BLaER1 treated with 17β-estradiol and CSF1 and Interleukin-3, amounts not matched to agents 10 nM and 100 nM (cell line): Measurements from ENCODE around the gene RNF2.

ENCODE experiments used
- H3K27ac ChIP-seq, 11 experiments: shearing (Covaris generic); formaldehyde crosslinking; 2 replicates each; pipeline ENCODE4 v1.8.1; 2022
- H3K27me3 ChIP-seq, 11 experiments: shearing (Covaris generic); formaldehyde crosslinking; 2 replicates each; pipeline ENCODE4 v1.8.1; 2022
- H3K36me3 ChIP-seq, 11 experiments: shearing (Covaris generic); formaldehyde crosslinking; 2 replicates each; pipeline ENCODE4 v1.8.1; 2022
- H3K4me1 ChIP-seq, 10 experiments: shearing (Covaris generic); formaldehyde crosslinking; 2 replicates each; pipeline ENCODE4 v1.8.1; 2022
- H3K4me2 ChIP-seq, 11 experiments: shearing (Covaris generic); formaldehyde crosslinking; 2 replicates each; pipeline ENCODE4 v1.8.1; 2022
- H3K4me3 ChIP-seq, 10 experiments: shearing (Covaris generic); formaldehyde crosslinking; 2 replicates each; pipeline ENCODE4 v1.8.1; 2022
- H3K9ac ChIP-seq, 11 experiments: shearing (Covaris generic); formaldehyde crosslinking; 2 replicates each; pipeline ENCODE4 v1.8.1; 2022
- H3K9me3 ChIP-seq, 11 experiments: shearing (Covaris generic); formaldehyde crosslinking; replicated peaks in 1 of 11; 2 replicates each; pipeline ENCODE4 v1.8.1; 2022
- H4K20me1 ChIP-seq, 11 experiments: shearing (Covaris generic); formaldehyde crosslinking; 2 replicates each; pipeline ENCODE4 v1.8.1; 2022
- Cebpa-rat ChIP-seq, 11 experiments: shearing (Covaris generic); IDR thresholded peaks; 2 replicates each; pipeline ENCODE4 v1.8.1; 2022

RNF2 gene

DNA sequence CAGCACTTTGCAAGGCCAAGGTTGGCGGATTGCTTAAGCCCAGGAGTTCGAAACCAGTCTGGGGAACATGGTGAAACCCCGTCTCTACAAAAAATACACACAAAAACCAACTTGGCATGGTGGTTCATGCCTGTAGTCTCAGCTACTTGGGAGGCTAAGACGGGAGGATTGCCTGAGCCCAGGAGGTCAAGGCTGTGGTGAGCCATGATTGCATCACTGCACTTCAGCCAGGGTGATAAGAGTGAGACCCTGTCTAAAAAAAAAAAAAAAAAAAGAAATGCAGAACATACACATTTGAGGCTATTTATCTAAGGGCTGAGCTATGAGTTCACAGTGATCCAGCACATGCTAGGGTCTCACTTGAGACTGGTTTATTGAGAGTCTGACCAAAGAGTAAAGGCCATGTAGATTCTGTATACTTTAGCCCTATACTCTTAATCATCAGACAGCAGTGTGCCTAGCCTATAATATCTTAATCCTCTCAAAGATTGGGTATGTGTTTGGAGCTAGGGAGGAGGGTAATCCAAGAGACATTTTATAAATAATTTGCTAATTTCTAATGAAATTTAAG lies 23.9 kb downstream of the RNF2 start:
- TF ChIP-seq Cebpa-rat (IDR thresholded peaks at IDR 0.05): no peak

DNA sequence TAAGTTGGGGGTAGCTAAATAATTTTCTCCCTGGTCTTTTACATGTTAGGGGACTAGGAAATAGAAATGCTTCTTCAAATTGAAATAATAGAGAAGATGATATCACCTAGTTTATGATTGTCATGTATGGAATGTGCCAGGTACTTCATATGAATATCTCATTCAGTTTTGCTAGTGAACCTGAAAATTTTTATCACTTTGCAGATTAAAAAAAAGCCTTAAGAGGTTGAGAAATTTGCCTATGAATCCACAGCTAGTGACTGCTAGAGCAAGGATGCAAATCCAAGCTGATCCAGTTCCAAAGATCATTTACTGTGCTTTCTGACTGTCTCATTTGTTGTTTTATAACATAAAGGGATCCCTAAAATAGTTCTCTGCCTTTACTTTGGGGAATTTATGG lies 24.7 kb downstream of the RNF2 start:
- Histone ChIP-seq H3K4me2 (no peak overlapping the region), H3K36me3 (peaks cover 19 to 70% (median 53%) of the 10 kb centered on the region in 11 experiments; a peak in 21 of 22 replicates), H3K27ac (no peak overlapping the region)

More for the DNA sequence above, 23.9 kb downstream of the RNF2 start:
- peaks cover 0 to 90% (median 43%) of the 10 kb centered on the region in 11 experiments; a peak in 12 of 22 replicates for H4K20me1 ChIP-seq
- H3K4me2 ChIP-seq: no peak overlapping the region
- H3K4me3 ChIP-seq: no peak overlapping the region
- no peak overlapping the region for H3K9ac ChIP-seq
- H3K27ac ChIP-seq: no peak overlapping the region
- peaks cover 30 to 66% (median 61%) of the 10 kb centered on the region in 11 experiments for H3K9me3 ChIP-seq
- peaks cover 0 to 15% (median 0%) of the 10 kb centered on the region in 10 experiments; a peak in 2 of 20 replicates for H3K4me1 ChIP-seq
- peaks cover 20 to 72% (median 54%) of the 10 kb centered on the region in 11 experiments; a peak in 21 of 22 replicates for H3K36me3 ChIP-seq
- no peaks in the 10 kb centered on the region for H3K27me3 ChIP-seq

DNA sequence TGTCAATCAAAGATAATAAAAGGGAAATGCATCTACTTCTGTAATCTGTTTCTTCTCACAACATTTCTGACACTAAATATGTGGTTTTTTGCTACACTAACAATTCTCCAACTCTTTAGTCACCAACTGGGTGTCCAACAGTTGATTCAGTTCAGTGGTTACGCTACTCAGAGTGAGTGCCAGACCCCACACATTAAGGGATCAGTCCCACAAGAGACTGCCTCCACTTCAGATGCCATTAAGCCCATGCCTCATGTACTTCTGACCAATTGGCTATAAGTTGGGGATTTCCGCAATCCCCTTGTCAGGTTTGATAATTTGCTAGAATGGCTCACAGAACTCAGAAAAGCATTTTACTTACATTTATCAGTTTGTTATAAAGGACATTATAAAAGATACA lies 28.4 kb downstream of the RNF2 start:
- H3K27ac ChIP-seq: no peak overlapping the region
- TF ChIP-seq Cebpa-rat (IDR thresholded peaks at IDR 0.05): no peak
- H3K27me3 ChIP-seq: no peaks in the 10 kb centered on the region
- H3K4me1 ChIP-seq: peaks cover 0 to 6% (median 0%) of the 10 kb centered on the region in 10 experiments; a peak in 2 of 20 replicates
- no peak overlapping the region for H3K4me3 ChIP-seq
- H4K20me1 ChIP-seq: peaks cover 0 to 96% (median 40%) of the 10 kb centered on the region in 11 experiments; a peak in 14 of 22 replicates
- H3K36me3 ChIP-seq: peaks cover 13 to 64% (median 38%) of the 10 kb centered on the region in 11 experiments; a peak in 20 of 22 replicates
- no peak overlapping the region for H3K4me2 ChIP-seq
- H3K9me3 ChIP-seq: peaks cover 23 to 73% (median 68%) of the 10 kb centered on the region in 11 experiments
- H3K9ac ChIP-seq: no peak overlapping the region

More for the DNA sequence above, 24.7 kb downstream of the RNF2 start:
- Histone ChIP-seq H3K9ac (no peak overlapping the region), H3K27me3 (no peaks in the 10 kb centered on the region), H3K9me3 (peaks cover 22 to 66% (median 60%) of the 10 kb centered on the region in 11 experiments), H4K20me1 (peaks cover 0 to 94% (median 48%) of the 10 kb centered on the region in 11 experiments; a peak in 13 of 22 replicates), H3K4me3 (no peak overlapping the region), H3K4me1 (peaks cover 0 to 15% (median 0%) of the 10 kb centered on the region in 10 experiments; a peak in 2 of 20 replicates)
- TF ChIP-seq Cebpa-rat (IDR thresholded peaks at IDR 0.05): no peak

DNA sequence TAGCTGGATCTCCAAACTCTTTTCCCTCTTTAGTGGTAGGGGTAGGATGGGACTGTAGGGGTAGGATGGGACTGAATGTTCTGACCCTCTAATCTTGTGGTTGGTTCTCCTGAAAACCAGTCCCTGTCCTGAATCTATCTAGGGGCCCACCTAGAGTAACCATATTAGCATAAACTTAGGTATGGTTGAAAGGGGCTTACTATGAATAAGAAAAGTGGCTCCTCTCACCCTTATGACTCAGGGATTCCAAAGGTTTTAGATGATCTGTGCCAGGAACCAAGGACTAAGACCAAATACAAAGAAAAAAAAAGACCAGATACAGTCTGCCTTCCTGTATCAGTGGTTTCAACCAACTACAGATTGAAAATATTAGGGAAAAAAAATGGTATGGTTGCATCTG lies 28.9 kb downstream of the RNF2 start:
- H3K9ac ChIP-seq: no peak overlapping the region
- TF ChIP-seq Cebpa-rat (IDR thresholded peaks at IDR 0.05): no peak
- no peak overlapping the region for H3K4me3 ChIP-seq
- peaks cover 0 to 97% (median 39%) of the 10 kb centered on the region in 11 experiments; a peak in 13 of 22 replicates for H4K20me1 ChIP-seq
- peaks cover 13 to 61% (median 35%) of the 10 kb centered on the region in 11 experiments; a peak in 20 of 22 replicates for H3K36me3 ChIP-seq
- no peak overlapping the region for H3K27ac ChIP-seq
- H3K4me1 ChIP-seq: peaks cover 0 to 6% (median 0%) of the 10 kb centered on the region in 10 experiments; a peak in 2 of 20 replicates
- no peaks in the 10 kb centered on the region for H3K27me3 ChIP-seq
- no peak overlapping the region for H3K4me2 ChIP-seq
- peaks cover 23 to 78% (median 69%) of the 10 kb centered on the region in 11 experiments for H3K9me3 ChIP-seq

DNA sequence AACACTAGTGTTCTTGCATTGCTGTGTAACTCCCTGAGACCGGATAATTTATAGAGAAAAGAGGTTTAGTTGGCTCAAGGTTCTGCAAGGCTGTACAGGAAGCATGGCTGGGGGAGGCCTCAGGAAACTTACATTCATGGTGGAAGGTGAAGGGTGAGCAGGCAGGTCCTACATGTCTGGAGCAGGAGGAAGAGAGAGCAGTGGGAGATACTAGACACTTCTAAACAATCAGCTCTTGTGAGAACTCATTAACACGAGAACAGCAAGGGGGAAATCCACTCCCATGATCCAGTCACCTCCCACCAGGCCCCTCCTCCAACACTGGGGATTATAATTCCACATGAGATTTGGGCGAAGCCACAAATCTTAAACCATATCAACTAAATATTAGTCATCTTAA lies 30.1 kb downstream of the RNF2 start:
- no peak overlapping the region for H3K9ac ChIP-seq
- peaks cover 0 to 6% (median 0%) of the 10 kb centered on the region in 10 experiments; a peak in 2 of 20 replicates for H3K4me1 ChIP-seq
- no peak for TF ChIP-seq Cebpa-rat (IDR thresholded peaks at IDR 0.05)
- H3K4me2 ChIP-seq: no peak overlapping the region
- peaks cover 0 to 99% (median 38%) of the 10 kb centered on the region in 11 experiments; a peak in 12 of 22 replicates for H4K20me1 ChIP-seq
- H3K27ac ChIP-seq: no peak overlapping the region
- H3K9me3 ChIP-seq: peaks cover 20 to 78% (median 62%) of the 10 kb centered on the region in 11 experiments
- no peak overlapping the region for H3K4me3 ChIP-seq
- no peaks in the 10 kb centered on the region for H3K27me3 ChIP-seq
- peaks cover 13 to 54% (median 31%) of the 10 kb centered on the region in 11 experiments; a peak in 20 of 22 replicates for H3K36me3 ChIP-seq

DNA sequence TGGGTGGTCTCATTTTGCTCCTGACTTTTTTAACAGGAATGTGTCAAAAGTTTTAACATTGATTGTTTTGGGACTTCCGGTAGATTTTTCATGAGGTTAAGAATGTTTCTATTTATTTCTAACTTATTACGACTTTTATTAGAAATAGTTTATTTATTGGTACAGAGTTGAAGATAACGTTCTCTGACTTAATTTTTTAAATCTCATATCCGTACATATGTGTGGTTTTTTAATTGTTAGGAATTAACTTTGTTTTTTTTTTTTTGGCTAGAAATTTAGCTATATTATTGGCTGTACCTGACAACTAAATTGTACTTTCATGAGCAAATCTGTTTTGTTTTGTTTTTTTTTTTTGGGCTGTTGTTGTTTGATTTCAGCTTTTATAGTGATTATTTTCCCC lies 32.0 kb downstream of the RNF2 start:
- H3K9ac ChIP-seq: no peak overlapping the region
- peaks cover 6 to 69% (median 51%) of the 10 kb centered on the region in 11 experiments; a peak in 20 of 22 replicates for H3K9me3 ChIP-seq
- H4K20me1 ChIP-seq: peaks cover 0 to 93% (median 31%) of the 10 kb centered on the region in 11 experiments; a peak in 11 of 22 replicates

DNA sequence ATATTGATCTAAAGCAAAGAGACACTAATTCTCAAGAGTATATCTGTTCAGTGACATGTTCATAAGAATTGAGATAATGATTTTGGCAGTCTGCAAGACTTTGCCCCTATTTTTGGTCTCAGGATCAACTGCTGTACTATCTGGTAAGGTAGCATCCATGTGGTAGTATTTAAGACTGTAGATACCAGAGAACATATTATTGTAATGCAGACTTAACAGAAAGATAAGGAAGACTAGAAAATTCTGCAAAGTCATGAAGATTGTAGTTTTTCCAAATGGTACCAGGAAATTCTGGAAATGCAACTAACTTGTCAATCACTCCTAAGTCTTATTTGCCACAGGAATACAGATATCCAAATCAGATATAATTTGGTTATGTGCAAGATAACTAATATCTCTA lies 35.1 kb downstream of the RNF2 start:
- Histone ChIP-seq H3K4me3 (no peak overlapping the region), H3K27me3 (no peaks in the 10 kb centered on the region)
- no peak for TF ChIP-seq Cebpa-rat (IDR thresholded peaks at IDR 0.05)

More for the DNA sequence above, 32.0 kb downstream of the RNF2 start:
- TF ChIP-seq Cebpa-rat (IDR thresholded peaks at IDR 0.05): no peak
- H3K27me3 ChIP-seq: no peaks in the 10 kb centered on the region
- no peak overlapping the region for H3K4me2 ChIP-seq
- no peak overlapping the region for H3K27ac ChIP-seq
- H3K4me3 ChIP-seq: no peak overlapping the region
- H3K4me1 ChIP-seq: no peaks in the 10 kb centered on the region; a peak in 2 of 20 replicates
- peaks cover 0 to 43% (median 17%) of the 10 kb centered on the region in 11 experiments; a peak in 17 of 22 replicates for H3K36me3 ChIP-seq

DNA sequence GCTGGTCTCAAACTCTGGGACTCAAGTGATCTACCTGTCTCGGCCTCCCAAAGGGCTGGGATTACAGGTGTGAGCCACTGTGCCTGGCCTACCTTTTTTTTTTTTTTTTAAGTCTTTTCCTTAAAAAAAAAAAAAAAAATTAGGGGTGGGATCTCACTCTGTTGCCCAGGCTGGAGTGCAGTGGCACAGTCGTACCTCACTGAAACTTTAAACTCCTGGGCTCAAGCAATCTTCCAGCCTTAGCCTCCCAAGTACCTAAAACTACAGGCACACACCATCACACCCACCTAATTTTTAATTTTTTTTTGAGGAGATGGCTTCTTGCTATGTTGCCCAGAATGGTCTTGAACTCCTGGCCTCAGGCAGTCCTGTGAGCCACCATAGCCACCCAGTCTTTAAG lies 38.5 kb downstream of the RNF2 start:
- H3K27ac ChIP-seq: no peak overlapping the region
- H3K4me2 ChIP-seq: no peak overlapping the region
- no peak for TF ChIP-seq Cebpa-rat (IDR thresholded peaks at IDR 0.05)
- H3K9me3 ChIP-seq: peaks cover 0 to 40% (median 19%) of the 10 kb centered on the region in 11 experiments; a peak in 17 of 22 replicates
- peaks cover 15 to 34% (median 24%) of the 10 kb centered on the region in 11 experiments for H3K36me3 ChIP-seq
- H3K27me3 ChIP-seq: no peaks in the 10 kb centered on the region
- peaks cover 4 to 78% (median 37%) of the 10 kb centered on the region in 11 experiments; a peak in 15 of 22 replicates for H4K20me1 ChIP-seq
- no peak overlapping the region for H3K9ac ChIP-seq
- no peaks in the 10 kb centered on the region; a peak in 1 of 20 replicates for H3K4me1 ChIP-seq
- H3K4me3 ChIP-seq: no peak overlapping the region

More for the DNA sequence above, 35.1 kb downstream of the RNF2 start:
- H3K9ac ChIP-seq: no peak overlapping the region
- no peak overlapping the region for H3K27ac ChIP-seq
- peaks cover 4 to 54% (median 34%) of the 10 kb centered on the region in 11 experiments; a peak in 19 of 22 replicates for H3K9me3 ChIP-seq
- peaks cover 4 to 90% (median 32%) of the 10 kb centered on the region in 11 experiments; a peak in 15 of 22 replicates for H4K20me1 ChIP-seq
- H3K4me2 ChIP-seq: no peak overlapping the region
- peaks cover 0 to 29% (median 11%) of the 10 kb centered on the region in 11 experiments; a peak in 14 of 22 replicates for H3K36me3 ChIP-seq
- H3K4me1 ChIP-seq: no peaks in the 10 kb centered on the region; a peak in 2 of 20 replicates

DNA sequence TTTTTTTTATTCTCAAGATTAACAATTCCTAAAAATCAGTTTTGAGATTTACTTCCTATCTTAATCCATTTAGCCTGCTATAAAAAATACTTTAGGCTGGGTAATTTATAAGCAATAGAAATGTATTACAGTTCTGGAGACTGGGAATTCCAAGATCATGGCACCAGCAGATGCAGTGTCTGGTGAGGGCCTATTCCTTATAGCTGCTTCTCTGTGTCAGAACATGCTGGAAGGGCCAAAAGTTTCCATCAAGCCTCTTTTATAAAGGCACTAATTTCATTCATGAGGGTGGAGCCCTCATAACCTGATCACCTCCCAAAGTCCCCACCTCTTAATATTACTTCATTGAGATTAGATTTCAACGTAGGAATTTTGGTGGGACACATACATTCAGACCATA lies 41.7 kb downstream of the RNF2 start:
- no peak for TF ChIP-seq Cebpa-rat (IDR thresholded peaks at IDR 0.05)
- Histone ChIP-seq H3K9ac (no peak overlapping the region), H3K36me3 (peaks cover 46 to 65% (median 52%) of the 10 kb centered on the region in 11 experiments), H4K20me1 (peaks cover 4 to 61% (median 26%) of the 10 kb centered on the region in 11 experiments; a peak in 15 of 22 replicates), H3K9me3 (peaks cover 0 to 18% (median 5%) of the 10 kb centered on the region in 11 experiments; a peak in 10 of 22 replicates), H3K4me1 (no peaks in the 10 kb centered on the region), H3K27ac (no peak overlapping the region), H3K27me3 (no peaks in the 10 kb centered on the region), H3K4me3 (no peak overlapping the region), H3K4me2 (no peak overlapping the region)
